SK-N-SH (cell line): ENCODE measurements around the gene CUL7. TPM values are rescaled to one million over a fixed set of nuclear protein-coding genes. Genes with fewer than 3 reads are reported as not detected.
A peak's percentile ranks its signal among the peaks of the same experiment; 100 is the strongest.

Experiments used
- CTCF ChIA-PET: fragments of 300-600, 350-600 bp; formaldehyde crosslinking; extraction: SDS; loops from one replicate; lab custom pipeline; 2021; lab: Yijun Ruan, JAX
- POLR2A ChIA-PET: fragments of 350-600 bp; sonication (Branson Sonifier 250); formaldehyde crosslinking; extraction: SDS; loops from one replicate; lab custom pipeline; 2020; ENCODE audit warnings: antibody characterized with exemption, inconsistent platforms; lab: Yijun Ruan, JAX
- DNase-seq: peaks from one replicate; pipeline ENCODE4 v3.0.0; 2012
- H2AFZ ChIP-seq: fragments of 200-600 bp; sonication (generic); 2 replicates; pipeline ENCODE4 v1.8.1; 2016; ENCODE audit warnings: antibody characterized with exemption, mild to moderate bottlenecking, low read depth
- H3F3A ChIP-seq: fragments of 200-600 bp; sonication (generic); replicated peaks from 2 replicates; pipeline ENCODE3; 2016; ENCODE audit warnings: antibody characterized with exemption, mild to moderate bottlenecking; ENCODE audit not compliant: insufficient read depth
- H3K27ac ChIP-seq, 2 experiments: fragments of 200-500 bp in 1 of 2; fragments of 200-600 bp in 1 of 2; sonication (Bioruptor generic) in 1 of 2; sonication (generic), shearing (Covaris generic) in 1 of 2; 2 replicates each; pipeline versions ENCODE4 v1.5.1 to v1.6.1; 2014 to 2016; ENCODE audit warnings: low read depth in 2 of 2, inconsistent platforms in 1 of 2, low read length in 1 of 2, mild to moderate bottlenecking in 1 of 2, mixed read lengths in 1 of 2
- H3K27me3 ChIP-seq: fragments of 200-600 bp; sonication (generic), shearing (Covaris generic); 2 replicates; pipeline ENCODE4 v1.6.1; 2016; ENCODE audit warnings: mixed run types; ENCODE audit not compliant: insufficient read depth
- H3K36me3 ChIP-seq, 2 experiments: fragments of 200-500 bp in 1 of 2; fragments of 200-600 bp in 1 of 2; sonication (Bioruptor generic) in 1 of 2; sonication (generic) in 1 of 2; replicated peaks in 1 of 2; 2 replicates each; pipeline versions ENCODE3 to v1.5.1; 2014 to 2016; ENCODE audit warnings: low read length in 1 of 2, mild to moderate bottlenecking in 1 of 2; ENCODE audit not compliant: insufficient read depth in 2 of 2, control insufficient read depth in 1 of 2
- H3K4me1 ChIP-seq, 2 experiments: fragments of 200-500 bp in 1 of 2; fragments of 200-600 bp in 1 of 2; sonication (Bioruptor generic) in 1 of 2; sonication (generic), shearing (Covaris generic) in 1 of 2; 2 replicates each; pipeline versions ENCODE4 v1.5.1 to v1.6.1; 2014 to 2016; ENCODE audit warnings: low read depth in 1 of 2, low read length in 1 of 2, mixed run types in 1 of 2; ENCODE audit not compliant: insufficient read depth in 2 of 2, control insufficient read depth in 1 of 2
- H3K4me2 ChIP-seq: fragments of 200-600 bp; sonication (generic), shearing (Covaris generic); 2 replicates; pipeline ENCODE4 v1.6.1; 2017; ENCODE audit warnings: mixed run types
- H3K4me3 ChIP-seq, 2 experiments: fragments of 200-500 bp in 1 of 2; fragments of 200-600 bp in 1 of 2; sonication (Bioruptor generic) in 1 of 2; sonication (generic), shearing (Covaris generic) in 1 of 2; 2 replicates each; pipeline versions ENCODE4 v1.5.1 to v1.8.1; 2014 to 2016; ENCODE audit warnings: low read depth in 2 of 2, inconsistent platforms in 1 of 2, low read length in 1 of 2, mild to moderate bottlenecking in 1 of 2, mixed read lengths in 1 of 2, moderate library complexity in 1 of 2
- H3K79me2 ChIP-seq: fragments of 200-600 bp; sonication (generic); 2 replicates; pipeline ENCODE4 v1.8.1; 2017; ENCODE audit warnings: mild to moderate bottlenecking; ENCODE audit not compliant: insufficient read depth
- H3K9ac ChIP-seq: fragments of 200-600 bp; sonication (generic); 2 replicates; pipeline ENCODE4 v1.6.1; 2017; ENCODE audit warnings: mixed run types
- H3K9me2 ChIP-seq: fragments of 200-600 bp; sonication (generic); 2 replicates; pipeline ENCODE4 v1.6.1; 2017; ENCODE audit warnings: mixed run types
- H3K9me3 ChIP-seq: fragments of 200-600 bp; sonication (generic); 2 replicates; pipeline ENCODE4 v1.6.1; 2017; ENCODE audit warnings: mixed run types, mild to moderate bottlenecking, moderate library complexity
- H4K20me1 ChIP-seq: fragments of 200-600 bp; sonication (generic); 2 replicates; pipeline ENCODE4 v1.6.1; 2017; ENCODE audit warnings: mild to moderate bottlenecking, mixed run types; ENCODE audit not compliant: insufficient read depth
- ELF1 ChIP-seq: IDR thresholded peaks from 2 replicates; pipeline ENCODE4 v1.4.0; 2012
- EP300 ChIP-seq, 2 experiments: IDR thresholded peaks; 2 replicates each; pipeline versions ENCODE4 v1.4.0 to v1.6.1; 2012; ENCODE audit warnings: borderline replicate concordance in 1 of 2, low read depth in 1 of 2, low read length in 1 of 2
- EZH2phosphoT487 ChIP-seq: fragments of 200-600 bp; sonication (generic); IDR thresholded peaks from 2 replicates; pipeline ENCODE4 v1.6.1; 2017; ENCODE audit warnings: low read depth, mixed run types, mild to moderate bottlenecking, antibody characterized with exemption, moderate library complexity, borderline replicate concordance
- FOSL2 ChIP-seq: IDR thresholded peaks from 2 replicates; pipeline ENCODE4 v1.4.0; 2012; ENCODE audit warnings: low read depth, mild to moderate bottlenecking, moderate library complexity, borderline replicate concordance
- FOXJ3 ChIP-seq: sonication (generic); formaldehyde crosslinking; IDR thresholded peaks from 2 replicates; pipeline ENCODE4 v1.5.1; 2020; ENCODE audit warnings: mild to moderate bottlenecking, missing genetic modification reagents
- FOXM1 ChIP-seq: IDR thresholded peaks from 2 replicates; pipeline ENCODE4 v1.4.0; 2012; ENCODE audit warnings: low read depth, mild to moderate bottlenecking
- JUND ChIP-seq: IDR thresholded peaks from 2 replicates; pipeline ENCODE4 v1.4.0; 2012
- MXI1 ChIP-seq: IDR thresholded peaks from 2 replicates; pipeline ENCODE4 v1.6.1; 2012; ENCODE audit warnings: mild to moderate bottlenecking, low read depth, low read length, improper control_type of control experiment
- NFIC ChIP-seq: IDR thresholded peaks from 2 replicates; pipeline ENCODE4 v1.4.0; 2012; ENCODE audit warnings: borderline replicate concordance
- NRF1 ChIP-seq: IDR thresholded peaks from 2 replicates; pipeline ENCODE4 v1.6.1; 2012; ENCODE audit warnings: low read depth, mild to moderate bottlenecking, low read length
- POLR2AphosphoS5 ChIP-seq: IDR thresholded peaks from 2 replicates; pipeline ENCODE4 v1.6.1; 2012; ENCODE audit warnings: low read depth, low read length
- RXRA ChIP-seq: IDR thresholded peaks from 2 replicates; pipeline ENCODE4 v1.4.0; 2012; ENCODE audit warnings: low read depth, mild to moderate bottlenecking, borderline replicate concordance
- SIN3A ChIP-seq: IDR thresholded peaks from 2 replicates; pipeline ENCODE4 v1.6.1; 2012; ENCODE audit warnings: low read depth, mild to moderate bottlenecking, low read length, moderate library complexity, borderline replicate concordance
- SMC3 ChIP-seq: IDR thresholded peaks from 2 replicates; pipeline ENCODE4 v1.6.1; 2012; ENCODE audit warnings: low read depth, low read length, improper control_type of control experiment
- TCF12 ChIP-seq: IDR thresholded peaks from 2 replicates; pipeline ENCODE4 v1.4.0; 2012
- YY1 ChIP-seq: IDR thresholded peaks from 2 replicates; pipeline ENCODE4 v1.4.0; 2012; ENCODE audit warnings: low read depth, mild to moderate bottlenecking
- WGBS: methylation state at CpG from one replicate; pipeline ENCODE4 v1.1.6; 2017; ENCODE audit warnings: low lambda C conversion rate; 5-methylcytosine and 5-hydroxymethylcytosine counted together
- polyA plus RNA-seq, 3 experiments: library from polyadenylated mRNA; depleted of rRNA; stranded (reverse); fragments of >200 nt; gene quantifications; 2 replicates each; pipeline ENCODE4 v1.2.3, GENCODE V29; 2012
- TF ChIP-seq, protein P1 (sequence below): IDR thresholded peaks from 2 replicates; pipeline ENCODE4 v1.4.0; 2012; ENCODE audit warnings: low read depth, borderline replicate concordance
- TF ChIP-seq, protein P2 (sequence below): fragments of 150-350 bp; IDR thresholded peaks from 2 replicates; pipeline ENCODE4 v1.6.1; 2016; ENCODE audit warnings: mild to moderate bottlenecking, low read depth, low read length
- TF ChIP-seq, protein P3 (sequence below): IDR thresholded peaks from 2 replicates; pipeline ENCODE4 v1.6.1; 2012; ENCODE audit warnings: mild to moderate bottlenecking, low read depth, low read length, moderate library complexity
- TF ChIP-seq, protein P4 (sequence below): fragments of 200-600 bp; sonication (generic); IDR thresholded peaks from 2 replicates; pipeline ENCODE4 v1.6.1; 2017; ENCODE audit warnings: antibody characterized with exemption, mild to moderate bottlenecking, moderate library complexity

CUL7 gene
- polyA plus RNA-seq, 1 of the 3 experiments (the other 2 are of a cell fraction), result 46.9 TPM

DNA sequence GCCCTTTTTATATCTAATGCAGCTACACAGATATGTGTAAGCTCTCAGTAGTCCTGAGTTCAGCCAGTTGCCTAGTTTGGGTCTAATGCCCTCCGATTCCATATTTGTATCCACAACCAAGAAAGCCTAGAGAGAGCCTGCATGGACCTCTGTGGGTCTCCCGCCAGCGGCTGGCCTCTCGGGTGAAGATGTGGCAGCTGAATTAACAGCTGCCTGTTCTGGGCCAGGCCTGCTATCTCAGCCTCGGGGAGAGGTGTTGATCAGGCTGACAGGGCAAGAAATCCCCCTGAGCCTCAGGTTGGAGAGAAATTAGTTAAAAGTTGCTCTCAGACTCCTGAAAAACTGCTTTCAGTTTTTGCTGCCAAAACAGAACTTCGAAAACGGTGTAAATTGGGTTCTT lies 42.3 kb upstream of the CUL7 start (continued):
- TF ChIP-seq NFIC, result no peak
- no peak for TF ChIP-seq FOXJ3
- TF ChIP-seq, protein P1, sequence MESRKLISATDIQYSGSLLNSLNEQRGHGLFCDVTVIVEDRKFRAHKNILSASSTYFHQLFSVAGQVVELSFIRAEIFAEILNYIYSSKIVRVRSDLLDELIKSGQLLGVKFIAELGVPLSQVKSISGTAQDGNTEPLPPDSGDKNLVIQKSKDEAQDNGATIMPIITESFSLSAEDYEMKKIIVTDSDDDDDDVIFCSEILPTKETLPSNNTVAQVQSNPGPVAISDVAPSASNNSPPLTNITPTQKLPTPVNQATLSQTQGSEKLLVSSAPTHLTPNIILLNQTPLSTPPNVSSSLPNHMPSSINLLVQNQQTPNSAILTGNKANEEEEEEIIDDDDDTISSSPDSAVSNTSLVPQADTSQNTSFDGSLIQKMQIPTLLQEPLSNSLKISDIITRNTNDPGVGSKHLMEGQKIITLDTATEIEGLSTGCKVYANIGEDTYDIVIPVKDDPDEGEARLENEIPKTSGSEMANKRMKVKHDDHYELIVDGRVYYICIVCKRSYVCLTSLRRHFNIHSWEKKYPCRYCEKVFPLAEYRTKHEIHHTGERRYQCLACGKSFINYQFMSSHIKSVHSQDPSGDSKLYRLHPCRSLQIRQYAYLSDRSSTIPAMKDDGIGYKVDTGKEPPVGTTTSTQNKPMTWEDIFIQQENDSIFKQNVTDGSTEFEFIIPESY, result no peak
- TF ChIP-seq RXRA, result no peak
- no peak for TF ChIP-seq NRF1

DNA sequence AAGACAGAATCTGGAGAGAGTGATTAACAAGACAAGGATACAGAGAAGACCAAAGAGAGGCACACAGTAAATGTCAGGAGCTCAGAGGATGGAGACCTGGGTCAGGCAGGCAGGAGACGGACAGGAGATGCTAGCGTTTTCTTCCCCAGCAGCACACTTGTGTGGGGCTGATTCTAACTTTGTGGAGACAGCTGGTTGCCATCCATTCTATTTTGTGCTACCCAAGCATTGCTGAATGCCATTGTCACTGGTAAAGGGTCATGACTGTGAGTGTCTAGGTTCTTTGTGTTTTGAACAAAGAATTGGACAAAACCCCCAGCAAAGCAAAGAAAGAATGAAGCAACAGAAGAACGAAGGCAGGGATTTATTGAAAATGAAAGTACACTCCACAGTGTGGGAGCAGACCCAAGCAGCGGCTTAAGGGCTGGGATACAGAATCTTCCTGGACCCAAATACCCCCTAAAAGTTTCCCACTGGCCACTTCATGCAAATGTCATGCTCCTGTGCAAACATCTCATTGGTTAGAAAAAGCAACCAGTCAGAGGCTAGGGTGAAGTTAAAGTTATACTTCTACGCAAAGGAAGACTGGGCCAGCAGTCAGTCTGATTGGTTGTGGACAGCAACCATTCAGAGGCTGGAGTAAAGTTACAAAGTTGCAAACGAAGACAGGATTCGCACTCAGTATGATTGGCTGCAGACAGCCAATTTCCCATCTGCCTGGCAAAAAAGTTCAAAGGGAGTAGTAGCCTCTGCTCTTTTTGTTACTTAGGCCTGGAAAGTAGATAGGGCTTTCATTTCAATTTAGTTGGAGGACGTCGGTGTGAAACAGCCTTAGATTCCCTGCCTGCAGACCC lies 40.0 kb upstream of the CUL7 start:
- Histone ChIP-seq H3K36me3 (peaks cover 0 to 5% of the 10 kb centered on the region in 2 experiments), H3K79me2 (peaks cover 95% of the 10 kb centered on the region), H3K9ac (no peak overlapping the region; the same call in 1 of the 2 replicates), H3K4me2 (peak overlapping the region; percentile 49; the same call in 1 of the 2 replicates), H3F3A (peaks cover 43% of the 10 kb centered on the region), H2AFZ (no peak overlapping the region), H3K9me2 (no peaks in the 10 kb centered on the region), H3K27me3 (no peaks in the 10 kb centered on the region), H4K20me1 (peaks cover 7% of the 10 kb centered on the region), H3K4me3 (no peak overlapping the region), H3K9me3 (no peaks in the 10 kb centered on the region), H3K4me1 (peaks cover 41 to 76% of the 10 kb centered on the region in 2 experiments), H3K27ac (peak overlapping the region in 1 of 2 experiments; percentile 3; a peak in 2 of 4 replicates)
- no peak for DNase-seq
- POLR2A ChIA-PET, result no interaction called here
- WGBS, result 96% methylated on average over 9 of the region's 9 CpGs
- CTCF ChIA-PET, result no interaction called here
- TF ChIP-seq MXI1 (no peak), FOSL2 (no peak), POLR2AphosphoS5 (no peak), EP300 (IDR thresholded peaks at IDR 0.05; ENCODE audit: borderline replicate concordance in 1 of 2, low read depth in 1 of 2, low read length in 1 of 2) (no peak), JUND (no peak), ELF1 (no peak), EZH2phosphoT487 (no peak), TCF12 (no peak), YY1 (no peak), SMC3 (no peak), SIN3A (no peak), FOXJ3 (no peak), FOXM1 (no peak)
- TF ChIP-seq, protein P2, sequence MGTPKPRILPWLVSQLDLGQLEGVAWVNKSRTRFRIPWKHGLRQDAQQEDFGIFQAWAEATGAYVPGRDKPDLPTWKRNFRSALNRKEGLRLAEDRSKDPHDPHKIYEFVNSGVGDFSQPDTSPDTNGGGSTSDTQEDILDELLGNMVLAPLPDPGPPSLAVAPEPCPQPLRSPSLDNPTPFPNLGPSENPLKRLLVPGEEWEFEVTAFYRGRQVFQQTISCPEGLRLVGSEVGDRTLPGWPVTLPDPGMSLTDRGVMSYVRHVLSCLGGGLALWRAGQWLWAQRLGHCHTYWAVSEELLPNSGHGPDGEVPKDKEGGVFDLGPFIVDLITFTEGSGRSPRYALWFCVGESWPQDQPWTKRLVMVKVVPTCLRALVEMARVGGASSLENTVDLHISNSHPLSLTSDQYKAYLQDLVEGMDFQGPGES, result no peak
- TF ChIP-seq, protein P3, sequence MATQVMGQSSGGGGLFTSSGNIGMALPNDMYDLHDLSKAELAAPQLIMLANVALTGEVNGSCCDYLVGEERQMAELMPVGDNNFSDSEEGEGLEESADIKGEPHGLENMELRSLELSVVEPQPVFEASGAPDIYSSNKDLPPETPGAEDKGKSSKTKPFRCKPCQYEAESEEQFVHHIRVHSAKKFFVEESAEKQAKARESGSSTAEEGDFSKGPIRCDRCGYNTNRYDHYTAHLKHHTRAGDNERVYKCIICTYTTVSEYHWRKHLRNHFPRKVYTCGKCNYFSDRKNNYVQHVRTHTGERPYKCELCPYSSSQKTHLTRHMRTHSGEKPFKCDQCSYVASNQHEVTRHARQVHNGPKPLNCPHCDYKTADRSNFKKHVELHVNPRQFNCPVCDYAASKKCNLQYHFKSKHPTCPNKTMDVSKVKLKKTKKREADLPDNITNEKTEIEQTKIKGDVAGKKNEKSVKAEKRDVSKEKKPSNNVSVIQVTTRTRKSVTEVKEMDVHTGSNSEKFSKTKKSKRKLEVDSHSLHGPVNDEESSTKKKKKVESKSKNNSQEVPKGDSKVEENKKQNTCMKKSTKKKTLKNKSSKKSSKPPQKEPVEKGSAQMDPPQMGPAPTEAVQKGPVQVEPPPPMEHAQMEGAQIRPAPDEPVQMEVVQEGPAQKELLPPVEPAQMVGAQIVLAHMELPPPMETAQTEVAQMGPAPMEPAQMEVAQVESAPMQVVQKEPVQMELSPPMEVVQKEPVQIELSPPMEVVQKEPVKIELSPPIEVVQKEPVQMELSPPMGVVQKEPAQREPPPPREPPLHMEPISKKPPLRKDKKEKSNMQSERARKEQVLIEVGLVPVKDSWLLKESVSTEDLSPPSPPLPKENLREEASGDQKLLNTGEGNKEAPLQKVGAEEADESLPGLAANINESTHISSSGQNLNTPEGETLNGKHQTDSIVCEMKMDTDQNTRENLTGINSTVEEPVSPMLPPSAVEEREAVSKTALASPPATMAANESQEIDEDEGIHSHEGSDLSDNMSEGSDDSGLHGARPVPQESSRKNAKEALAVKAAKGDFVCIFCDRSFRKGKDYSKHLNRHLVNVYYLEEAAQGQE, result no peak
- TF ChIP-seq, protein P1, result no peak
- TF ChIP-seq, protein P4, sequence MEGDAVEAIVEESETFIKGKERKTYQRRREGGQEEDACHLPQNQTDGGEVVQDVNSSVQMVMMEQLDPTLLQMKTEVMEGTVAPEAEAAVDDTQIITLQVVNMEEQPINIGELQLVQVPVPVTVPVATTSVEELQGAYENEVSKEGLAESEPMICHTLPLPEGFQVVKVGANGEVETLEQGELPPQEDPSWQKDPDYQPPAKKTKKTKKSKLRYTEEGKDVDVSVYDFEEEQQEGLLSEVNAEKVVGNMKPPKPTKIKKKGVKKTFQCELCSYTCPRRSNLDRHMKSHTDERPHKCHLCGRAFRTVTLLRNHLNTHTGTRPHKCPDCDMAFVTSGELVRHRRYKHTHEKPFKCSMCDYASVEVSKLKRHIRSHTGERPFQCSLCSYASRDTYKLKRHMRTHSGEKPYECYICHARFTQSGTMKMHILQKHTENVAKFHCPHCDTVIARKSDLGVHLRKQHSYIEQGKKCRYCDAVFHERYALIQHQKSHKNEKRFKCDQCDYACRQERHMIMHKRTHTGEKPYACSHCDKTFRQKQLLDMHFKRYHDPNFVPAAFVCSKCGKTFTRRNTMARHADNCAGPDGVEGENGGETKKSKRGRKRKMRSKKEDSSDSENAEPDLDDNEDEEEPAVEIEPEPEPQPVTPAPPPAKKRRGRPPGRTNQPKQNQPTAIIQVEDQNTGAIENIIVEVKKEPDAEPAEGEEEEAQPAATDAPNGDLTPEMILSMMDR, result no peak
